Mesodermal cell (in vitro differentiated cells): ENCODE measurements around the gene ZBTB39. TPM values are rescaled to one million over a fixed set of nuclear protein-coding genes. Genes with fewer than 3 reads are reported as not detected.
"Not testable (repeated sequence)": the region's sequence is repeated elsewhere in the genome, so short reads cannot be mapped to it uniquely, and the experiment has no call there.

Experiments
- H3K27ac ChIP-seq: 2 replicates; pipeline ENCODE4 v1.7.0; 2013; ENCODE audit warnings: mild to moderate bottlenecking, low read depth, low read length, moderate library complexity; ENCODE audit not compliant: severe bottlenecking
- H3K36me3 ChIP-seq: 2 replicates; pipeline ENCODE4 v1.7.1; 2013; ENCODE audit warnings: mild to moderate bottlenecking, low read length, moderate library complexity; ENCODE audit not compliant: control insufficient read depth, insufficient read depth
- H3K4me1 ChIP-seq: one replicate; pipeline ENCODE4 v1.7.1; 2013; ENCODE audit warnings: mild to moderate bottlenecking, low read length; ENCODE audit not compliant: insufficient read depth, control insufficient read depth, poor library complexity, severe bottlenecking
- H3K4me3 ChIP-seq: 2 replicates; pipeline ENCODE4 v1.7.0; 2013; ENCODE audit warnings: low read length, control low read depth, mild to moderate bottlenecking; ENCODE audit not compliant: insufficient read depth, poor library complexity, severe bottlenecking; ENCODE audit errors: extremely low read depth
- H3K9me3 ChIP-seq: 2 replicates; pipeline ENCODE4 v1.7.1; 2013; ENCODE audit warnings: mild to moderate bottlenecking, low read length, moderate library complexity; ENCODE audit not compliant: control insufficient read depth
- WGBS, 2 experiments: methylation state at CpG; one replicate each; pipeline ENCODE4 v1.1.5; 2013; ENCODE audit warnings: missing lambda C conversion rate in 2 of 2; ENCODE audit not compliant: insufficient coverage in 2 of 2; 5-methylcytosine and 5-hydroxymethylcytosine counted together
- polyA plus RNA-seq, 2 experiments: library from polyadenylated mRNA; stranded (reverse); fragments of 50-300 nt; gene quantifications; one replicate each; pipeline ENCODE4 v1.2.3, GENCODE V29; 2013

ZBTB39 gene, protein sequence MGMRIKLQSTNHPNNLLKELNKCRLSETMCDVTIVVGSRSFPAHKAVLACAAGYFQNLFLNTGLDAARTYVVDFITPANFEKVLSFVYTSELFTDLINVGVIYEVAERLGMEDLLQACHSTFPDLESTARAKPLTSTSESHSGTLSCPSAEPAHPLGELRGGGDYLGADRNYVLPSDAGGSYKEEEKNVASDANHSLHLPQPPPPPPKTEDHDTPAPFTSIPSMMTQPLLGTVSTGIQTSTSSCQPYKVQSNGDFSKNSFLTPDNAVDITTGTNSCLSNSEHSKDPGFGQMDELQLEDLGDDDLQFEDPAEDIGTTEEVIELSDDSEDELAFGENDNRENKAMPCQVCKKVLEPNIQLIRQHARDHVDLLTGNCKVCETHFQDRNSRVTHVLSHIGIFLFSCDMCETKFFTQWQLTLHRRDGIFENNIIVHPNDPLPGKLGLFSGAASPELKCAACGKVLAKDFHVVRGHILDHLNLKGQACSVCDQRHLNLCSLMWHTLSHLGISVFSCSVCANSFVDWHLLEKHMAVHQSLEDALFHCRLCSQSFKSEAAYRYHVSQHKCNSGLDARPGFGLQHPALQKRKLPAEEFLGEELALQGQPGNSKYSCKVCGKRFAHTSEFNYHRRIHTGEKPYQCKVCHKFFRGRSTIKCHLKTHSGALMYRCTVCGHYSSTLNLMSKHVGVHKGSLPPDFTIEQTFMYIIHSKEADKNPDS
- 11.2 TPM for polyA plus RNA-seq (2013, experiment 1 of 2)
- polyA plus RNA-seq (2013, experiment 2 of 2): 10.3 TPM

DNA sequence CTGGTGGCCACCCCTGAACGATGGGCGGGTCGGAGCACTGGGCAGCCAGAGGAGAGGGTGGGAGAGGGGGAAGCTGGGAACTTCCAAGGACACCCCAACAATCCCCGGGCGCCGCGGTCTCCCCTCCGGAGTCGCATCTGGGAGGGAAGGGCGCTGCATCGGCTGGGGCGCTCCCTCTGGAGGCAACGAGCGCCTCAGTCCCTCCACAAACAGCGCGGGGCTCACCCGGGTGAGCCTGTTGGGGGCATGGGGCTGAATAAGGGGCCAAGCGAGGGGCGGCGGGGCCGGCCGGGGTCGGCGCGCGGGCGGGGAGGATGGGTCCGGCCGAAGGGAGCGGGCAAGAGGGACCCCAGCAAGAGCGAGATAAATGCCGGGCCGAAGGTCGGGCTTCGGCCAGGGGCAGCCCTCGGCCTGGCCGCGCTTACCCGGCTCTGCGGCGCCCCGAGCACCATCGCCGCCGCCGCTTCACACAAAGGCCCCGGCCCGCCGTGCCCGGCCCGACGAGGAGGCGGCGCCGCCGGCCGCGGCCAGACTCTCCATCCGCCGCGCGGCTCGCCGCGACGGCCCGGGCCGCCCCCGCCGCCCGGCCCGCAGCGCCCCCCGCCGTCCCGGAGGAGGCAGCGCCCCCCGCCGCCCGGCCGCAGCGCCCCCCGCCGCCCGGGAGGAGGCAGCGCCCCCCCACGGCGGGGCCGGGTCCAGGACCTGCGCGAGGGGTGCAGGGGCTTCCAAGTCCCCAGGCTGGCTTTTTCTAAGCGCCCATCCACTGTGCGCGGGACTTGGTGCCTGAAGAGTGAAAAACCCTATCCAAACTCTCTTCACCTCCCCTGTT, at the start of gene ZBTB39:
Gene ZBTB39, minus strand, starts transcription at position 567 of the 829 bp plus-strand sequence. CDS start 1,629 bp downstream, outside the sequence.
- H3K4me3 ChIP-seq: peak within 1 kb of the TSS; percentile 98
- no peak within 1 kb of the TSS for H3K27ac ChIP-seq
- H3K36me3 ChIP-seq: peaks cover 38% of the 10 kb centered on the region
- 0 to 1% methylated on average over 41 to 54 of the region's 94 CpGs for WGBS, 2 experiments
- H3K4me1 ChIP-seq: peaks cover 37% of the 10 kb centered on the region
- H3K9me3 ChIP-seq: no peaks in the 10 kb centered on the region

DNA sequence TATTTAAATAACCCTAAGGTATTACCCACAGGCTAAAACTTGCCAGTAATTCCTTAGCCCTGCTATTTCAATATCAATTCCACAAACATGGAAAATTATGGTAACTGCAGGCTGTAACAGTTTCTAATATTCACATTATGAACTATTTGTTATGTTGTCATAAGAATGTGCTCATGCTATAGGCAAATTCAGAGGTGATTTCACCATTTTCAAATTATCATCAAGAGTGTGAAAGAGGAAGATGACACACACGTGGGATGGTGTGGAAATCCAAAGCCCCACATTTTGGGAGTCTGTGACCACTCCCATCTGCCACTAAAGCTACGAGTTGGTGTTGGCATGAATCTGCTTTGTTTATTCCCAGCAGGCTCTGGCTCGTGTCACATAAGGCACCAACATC, 49.5 kb upstream of the ZBTB39 start:
- Histone ChIP-seq H3K4me3 (no peak overlapping the region), H3K27ac (no peak overlapping the region), H3K4me1 (no peaks in the 10 kb centered on the region), H3K9me3 (no peaks in the 10 kb centered on the region), H3K36me3 (peaks cover 51% of the 10 kb centered on the region)
- whole genome bisulfite sequencing, 2 experiments: 81 to 100% methylated on average over 1 to 2 of the region's 3 CpGs

GRCh38 chr12:57053901-57054300, 47.6 kb upstream of the ZBTB39 start:
- 95 to 100% methylated on average over 2 of the region's 4 CpGs for WGBS, 2 experiments
- H3K9me3 ChIP-seq, H3K4me1 ChIP-seq, H3K27ac ChIP-seq, H3K4me3 ChIP-seq: not testable (repeated sequence)
- peaks cover 32% of the 10 kb centered on the region for H3K36me3 ChIP-seq

DNA sequence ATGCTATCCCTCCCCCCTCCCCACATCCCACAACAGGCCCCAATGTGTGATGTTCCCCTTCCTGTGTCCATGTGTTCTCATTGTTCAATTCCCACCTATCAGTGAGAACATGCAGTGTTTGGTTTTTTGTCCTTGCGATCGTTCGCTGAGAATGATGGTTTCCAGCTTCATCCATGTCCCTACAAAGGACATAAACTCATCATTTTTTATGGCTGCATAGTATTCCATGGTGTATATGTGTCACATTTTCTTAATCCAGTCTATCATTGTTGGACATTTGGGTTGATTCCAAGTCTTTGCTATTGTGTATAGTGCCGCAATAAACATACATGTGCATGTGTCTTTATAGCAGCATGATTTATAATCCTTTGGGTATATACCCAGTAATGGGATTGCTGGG, 46.8 kb upstream of the ZBTB39 start:
- H3K4me3 ChIP-seq, H3K9me3 ChIP-seq, H3K4me1 ChIP-seq, H3K27ac ChIP-seq: not testable (repeated sequence)
- H3K36me3 ChIP-seq: peaks cover 24% of the 10 kb centered on the region
- WGBS, 2 experiments: no CpG with 5 or more reads among the region's 4 CpGs

DNA sequence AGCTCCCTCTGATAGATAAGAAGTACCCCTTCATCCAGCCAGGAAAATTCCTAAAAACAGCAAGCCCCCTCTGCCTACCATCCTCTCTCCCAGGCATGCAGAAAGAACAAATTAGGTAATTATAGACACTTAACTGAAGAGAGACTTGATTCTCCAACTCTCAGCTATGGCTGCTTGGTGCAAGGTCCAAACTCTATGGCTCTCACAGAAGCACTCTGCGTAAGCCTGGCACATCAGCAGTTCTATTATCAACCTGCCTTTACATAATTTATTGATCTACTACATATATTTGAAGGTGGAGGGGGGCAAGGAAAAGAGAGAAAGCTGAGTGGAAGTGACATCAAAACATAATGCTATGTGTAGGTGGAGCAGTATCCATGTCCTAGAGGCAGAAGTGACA, 44.7 kb upstream of the ZBTB39 start:
- H3K4me1 ChIP-seq: no peaks in the 10 kb centered on the region
- peaks cover 7% of the 10 kb centered on the region for H3K36me3 ChIP-seq
- H3K27ac ChIP-seq: no peak overlapping the region
- no peak overlapping the region for H3K4me3 ChIP-seq
- no peaks in the 10 kb centered on the region for H3K9me3 ChIP-seq
- no CpG with 5 or more reads among the region's 1 CpG for WGBS, 2 experiments

DNA sequence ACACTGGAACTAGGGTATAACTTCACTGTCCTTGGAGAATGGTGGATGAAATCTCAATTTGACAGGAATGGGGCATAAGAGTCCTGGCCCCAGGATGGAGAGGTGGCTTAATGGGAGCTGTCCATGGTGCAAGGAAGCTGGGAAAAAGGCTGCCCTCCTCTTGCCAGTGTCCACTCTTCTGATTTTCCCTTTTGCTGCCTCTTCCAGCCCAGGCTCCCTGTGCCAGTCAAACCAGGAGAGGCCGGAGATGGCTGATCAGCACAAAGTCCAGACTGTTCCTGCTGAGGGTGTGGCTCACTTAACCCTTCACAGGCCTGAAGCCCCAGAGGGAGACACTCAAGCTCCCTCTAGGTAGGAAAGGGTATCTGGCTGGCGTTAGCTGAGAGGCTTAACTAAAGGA, 43.5 kb upstream of the ZBTB39 start, which contains the start of gene MYO1A:
Gene MYO1A, minus strand, starts transcription at position 240 of the 400 bp plus-strand sequence. CDS start 1,806 bp downstream, outside the sequence.
- Histone ChIP-seq H3K4me1 (no peaks in the 10 kb centered on the region), H3K27ac (no peak within 1 kb of the TSS), H3K9me3 (no peaks in the 10 kb centered on the region), H3K36me3 (peaks cover 3% of the 10 kb centered on the region), H3K4me3 (no peak within 1 kb of the TSS)
- 40 to 83% methylated on average over 1 to 2 of the region's 2 CpGs for WGBS, 2 experiments

DNA sequence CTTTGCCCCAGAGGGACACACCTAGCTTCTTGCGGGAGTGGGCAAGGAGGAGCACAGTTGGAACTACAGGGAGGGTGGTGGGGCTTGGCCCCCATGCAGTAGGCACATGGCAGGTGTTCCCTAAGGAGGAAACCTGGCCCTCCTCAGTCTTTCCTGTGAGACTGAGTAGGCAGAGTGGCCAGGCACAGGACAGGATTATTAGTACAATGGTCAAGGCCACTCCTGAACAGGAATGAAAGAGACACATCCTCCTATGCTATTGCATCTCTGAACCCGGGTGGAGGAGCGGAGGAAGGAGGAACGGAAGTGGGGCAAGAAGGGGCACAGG, 42.7 kb upstream of the ZBTB39 start:
- no peak overlapping the region for H3K27ac ChIP-seq
- H3K4me1 ChIP-seq: no peaks in the 10 kb centered on the region
- H3K4me3 ChIP-seq: no peak overlapping the region
- whole genome bisulfite sequencing, 2 experiments: 100% methylated on average over 3 of the region's 4 CpGs; no CpG with 5 or more reads in 1 of the 2 experiments
- no peaks in the 10 kb centered on the region for H3K9me3 ChIP-seq
- H3K36me3 ChIP-seq: no peaks in the 10 kb centered on the region

GRCh38 chr12:57048423-57049118, 42.2 kb upstream of the ZBTB39 start:
- 80% methylated on average over 1 of the region's 1 CpG; no CpG with 5 or more reads in 1 of the 2 experiments for WGBS, 2 experiments
- H3K9me3 ChIP-seq: no peaks in the 10 kb centered on the region
- no peaks in the 10 kb centered on the region for H3K4me1 ChIP-seq
- H3K36me3 ChIP-seq: no peaks in the 10 kb centered on the region
- no peak overlapping the region for H3K4me3 ChIP-seq
- H3K27ac ChIP-seq: no peak overlapping the region

DNA sequence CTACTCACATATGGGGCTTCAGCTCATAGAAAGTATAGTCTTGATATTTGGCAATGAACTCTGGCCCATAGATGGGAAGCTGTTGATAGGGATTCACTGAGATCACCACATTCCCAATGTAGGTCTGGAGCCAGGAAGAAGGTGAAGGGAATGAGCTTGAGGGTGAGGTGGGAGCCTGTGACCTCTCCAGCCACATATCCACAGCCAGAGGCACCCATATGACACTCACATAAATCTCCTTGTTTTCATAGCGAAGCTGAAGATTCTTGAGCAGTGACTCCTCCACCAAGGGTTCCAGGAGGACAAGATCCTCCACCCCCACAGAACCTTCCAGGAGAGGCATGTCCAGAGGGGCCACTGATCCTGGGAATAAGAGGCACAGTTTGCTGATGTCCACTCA, 41.6 kb upstream of the ZBTB39 start:
- no peaks in the 10 kb centered on the region for H3K36me3 ChIP-seq
- 80% methylated on average over 1 of the region's 1 CpG; no CpG with 5 or more reads in 1 of the 2 experiments for WGBS, 2 experiments
- no peaks in the 10 kb centered on the region for H3K9me3 ChIP-seq
- H3K27ac ChIP-seq: no peak overlapping the region
- no peaks in the 10 kb centered on the region for H3K4me1 ChIP-seq
- no peak overlapping the region for H3K4me3 ChIP-seq
